HepG2 (cell line): ENCODE results near the gene DLG2.

Source experiments
- CEBPB ChIP-seq: IDR thresholded peaks from 2 replicates; pipeline ENCODE4 v1.6.1; 2011; ENCODE audit warnings: low read depth, low read length, improper control_type of control experiment, borderline replicate concordance
- ELF4 ChIP-seq: sonication (generic); formaldehyde crosslinking; IDR thresholded peaks from 2 replicates; pipeline ENCODE4 v1.5.0; 2020; ENCODE audit warnings: missing genetic modification reagents, mild to moderate bottlenecking, moderate library complexity, borderline replicate concordance
- MBNL3 ChIP-seq: fragments of 250-450 bp; sonication (Bioruptor Pico); conservative IDR thresholded peaks from 2 replicates; pipeline ENCODE4 v1.8.0; 2022; ENCODE audit warnings: mild to moderate bottlenecking, inconsistent platforms
- PTBP1 ChIP-seq: fragments of 200-400 bp; formaldehyde crosslinking; IDR thresholded peaks from 2 replicates; pipeline ENCODE4 v1.6.1; 2018; ENCODE audit warnings: low read length, low read depth; ENCODE audit not compliant: poor library complexity, severe bottlenecking
- SATB2 ChIP-seq: sonication (generic); formaldehyde crosslinking; IDR thresholded peaks from 2 replicates; pipeline ENCODE4 v1.5.0; 2020; ENCODE audit warnings: missing genetic modification reagents
- ZBTB7B ChIP-seq: sonication (generic); formaldehyde crosslinking; IDR thresholded peaks from 2 replicates; pipeline ENCODE4 v1.4.0; 2020; ENCODE audit warnings: missing genetic modification reagents
- ZFP36 ChIP-seq: fragments of 150-350 bp; IDR thresholded peaks from 2 replicates; pipeline ENCODE4 v1.6.1; 2018; ENCODE audit warnings: borderline replicate concordance, low read length, low read depth; ENCODE audit not compliant: partially characterized antibody
- ZNF3 ChIP-seq: IDR thresholded peaks from 2 replicates; pipeline ENCODE4 v1.7.0; 2017; ENCODE audit warnings: inconsistent platforms
- ZNF446 ChIP-seq: sonication (generic); formaldehyde crosslinking; IDR thresholded peaks from 2 replicates; pipeline ENCODE4 v1.5.0; 2020; ENCODE audit warnings: mild to moderate bottlenecking, missing genetic modification reagents
- ZSCAN21 ChIP-seq: sonication (generic); formaldehyde crosslinking; IDR thresholded peaks from 2 replicates; pipeline ENCODE4 v1.8.0; 2022; ENCODE audit warnings: mild to moderate bottlenecking, missing genetic modification reagents, moderate library complexity, borderline replicate concordance
- TF ChIP-seq, protein P1 (sequence below): sonication (generic); formaldehyde crosslinking; IDR thresholded peaks from 2 replicates; pipeline ENCODE4 v1.5.0; 2020; ENCODE audit warnings: mild to moderate bottlenecking, missing genetic modification reagents, moderate library complexity
- TF ChIP-seq, protein P2 (sequence below), 2 experiments: sonication (generic) in 1 of 2; formaldehyde crosslinking in 1 of 2; IDR thresholded peaks; 2 replicates each; pipeline versions ENCODE4 v1.4.0 to v1.6.1; 2018 to 2020; ENCODE audit warnings: missing genetic modification reagents in 2 of 2, borderline replicate concordance in 1 of 2, low read depth in 1 of 2, mild to moderate bottlenecking in 1 of 2, missing biosample characterization in 1 of 2

DNA sequence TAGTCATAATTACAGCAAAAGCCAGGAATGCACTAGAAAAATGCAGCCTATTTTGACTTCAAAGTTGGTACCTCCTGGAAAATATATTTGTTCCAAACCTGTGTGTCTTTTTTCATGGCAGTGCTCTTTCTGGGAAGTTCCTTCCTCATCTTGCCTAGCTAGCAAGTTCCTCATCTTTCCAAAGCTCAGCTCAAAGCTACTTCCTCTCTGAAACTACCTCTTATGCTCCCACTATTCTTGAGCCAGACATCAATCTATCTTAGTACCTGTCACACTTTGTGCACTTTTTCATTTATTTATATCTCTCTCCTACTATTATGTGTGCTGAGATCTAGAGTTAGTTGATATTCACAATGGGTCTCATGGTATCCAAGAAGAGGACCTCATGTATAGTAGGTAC lies 2149.4 kb downstream of the DLG2 start:
- TF ChIP-seq, protein P1, sequence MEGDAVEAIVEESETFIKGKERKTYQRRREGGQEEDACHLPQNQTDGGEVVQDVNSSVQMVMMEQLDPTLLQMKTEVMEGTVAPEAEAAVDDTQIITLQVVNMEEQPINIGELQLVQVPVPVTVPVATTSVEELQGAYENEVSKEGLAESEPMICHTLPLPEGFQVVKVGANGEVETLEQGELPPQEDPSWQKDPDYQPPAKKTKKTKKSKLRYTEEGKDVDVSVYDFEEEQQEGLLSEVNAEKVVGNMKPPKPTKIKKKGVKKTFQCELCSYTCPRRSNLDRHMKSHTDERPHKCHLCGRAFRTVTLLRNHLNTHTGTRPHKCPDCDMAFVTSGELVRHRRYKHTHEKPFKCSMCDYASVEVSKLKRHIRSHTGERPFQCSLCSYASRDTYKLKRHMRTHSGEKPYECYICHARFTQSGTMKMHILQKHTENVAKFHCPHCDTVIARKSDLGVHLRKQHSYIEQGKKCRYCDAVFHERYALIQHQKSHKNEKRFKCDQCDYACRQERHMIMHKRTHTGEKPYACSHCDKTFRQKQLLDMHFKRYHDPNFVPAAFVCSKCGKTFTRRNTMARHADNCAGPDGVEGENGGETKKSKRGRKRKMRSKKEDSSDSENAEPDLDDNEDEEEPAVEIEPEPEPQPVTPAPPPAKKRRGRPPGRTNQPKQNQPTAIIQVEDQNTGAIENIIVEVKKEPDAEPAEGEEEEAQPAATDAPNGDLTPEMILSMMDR (CRISPR knock-in tag), result no peak
- TF ChIP-seq, protein P2, sequence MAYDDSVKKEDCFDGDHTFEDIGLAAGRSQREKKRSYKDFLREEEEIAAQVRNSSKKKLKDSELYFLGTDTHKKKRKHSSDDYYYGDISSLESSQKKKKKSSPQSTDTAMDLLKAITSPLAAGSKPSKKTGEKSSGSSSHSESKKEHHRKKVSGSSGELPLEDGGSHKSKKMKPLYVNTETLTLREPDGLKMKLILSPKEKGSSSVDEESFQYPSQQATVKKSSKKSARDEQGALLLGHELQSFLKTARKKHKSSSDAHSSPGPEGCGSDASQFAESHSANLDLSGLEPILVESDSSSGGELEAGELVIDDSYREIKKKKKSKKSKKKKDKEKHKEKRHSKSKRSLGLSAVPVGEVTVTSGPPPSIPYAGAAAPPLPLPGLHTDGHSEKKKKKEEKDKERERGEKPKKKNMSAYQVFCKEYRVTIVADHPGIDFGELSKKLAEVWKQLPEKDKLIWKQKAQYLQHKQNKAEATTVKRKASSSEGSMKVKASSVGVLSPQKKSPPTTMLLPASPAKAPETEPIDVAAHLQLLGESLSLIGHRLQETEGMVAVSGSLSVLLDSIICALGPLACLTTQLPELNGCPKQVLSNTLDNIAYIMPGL (CRISPR knock-in tag; IDR thresholded peaks at IDR 0.05; ENCODE audit: borderline replicate concordance in 1 of 2, low read depth in 1 of 2), result no peak
- TF ChIP-seq ELF4 (no peak), ZNF446 (CRISPR knock-in tag) (no peak), SATB2 (CRISPR knock-in tag) (no peak), ZSCAN21 (CRISPR knock-in tag) (no peak), ZBTB7B (CRISPR knock-in tag) (no peak), ZFP36 (no peak), MBNL3 (no peak), PTBP1 (no peak), ZNF3 (CRISPR knock-in tag) (no peak), CEBPB (no peak)
